NCI-H2227 treated with DMSO at 0.1 percent for 48 hours (cell line): ENCODE results near the gene ARPC5L.
"Not testable (repeated sequence)": the region's sequence is repeated elsewhere in the genome, so short reads cannot be mapped to it uniquely, and the experiment has no call there.

Source experiments
- DNase-seq: peaks from one replicate; lab custom pipeline; 2025; lab: John Stamatoyannopoulos, UW

Gene ARPC5L

GRCh38 chr9:124894035-124894740 lies 32.3 kb downstream of the ARPC5L start:
- DNase-seq: no peak

GRCh38 chr9:124894741-124895170 lies 32.8 kb downstream of the ARPC5L start:
- no peak for DNase-seq

GRCh38 chr9:124897570-124898460 lies 35.9 kb downstream of the ARPC5L start:
- no peak for DNase-seq

- no peak for DNase-seq
Observed at GRCh38 chr9:124899845-124900244, 37.9 kb downstream of the ARPC5L start.

GRCh38 chr9:124906966-124907365 lies 45.0 kb downstream of the ARPC5L start:
- DNase-seq: no peak

GRCh38 chr9:124908098-124908497 lies 46.2 kb downstream of the ARPC5L start:
- DNase-seq: no peak

GRCh38 chr9:124911766-124912165 lies 49.8 kb downstream of the ARPC5L start:
- no peak for DNase-seq

- no peak for DNase-seq
Observed at GRCh38 chr9:124913378-124913777, 51.4 kb downstream of the ARPC5L start.

- DNase-seq: no peak
Observed at GRCh38 chr9:124914753-124915405, 52.9 kb downstream of the ARPC5L start.

- DNase-seq: not testable (repeated sequence)
Observed at GRCh38 chr9:124920394-124920793, 58.5 kb downstream of the ARPC5L start.
